ENCODE measurements around the gene TOGARAM2.

TOGARAM2 gene

GRCh38 chr2:29024882-29025430, 43.9 kb downstream of the TOGARAM2 start:
- no peak for DNase-seq

- no peak for DNase-seq
Observed at GRCh38 chr2:29025711-29026110, 44.6 kb downstream of the TOGARAM2 start.

- DNase-seq: no peak
Observed at GRCh38 chr2:29031046-29031445, 49.9 kb downstream of the TOGARAM2 start.

- no peak for DNase-seq
Observed at GRCh38 chr2:29032189-29032588, 51.1 kb downstream of the TOGARAM2 start.

GRCh38 chr2:29033172-29033571, 52.1 kb downstream of the TOGARAM2 start:
- no peak for DNase-seq

- DNase-seq: no peak
Observed at GRCh38 chr2:29033656-29034055, 52.6 kb downstream of the TOGARAM2 start.

- no peak for DNase-seq
Observed at GRCh38 chr2:29035016-29035745, 54.1 kb downstream of the TOGARAM2 start.

GRCh38 chr2:29039718-29040480, 58.8 kb downstream of the TOGARAM2 start:
- no peak for DNase-seq

- no peak for DNase-seq
Observed at GRCh38 chr2:29040552-29040951, 59.5 kb downstream of the TOGARAM2 start.

- DNase-seq: no peak
Observed at GRCh38 chr2:29041161-29041660, 60.1 kb downstream of the TOGARAM2 start.

GRCh38 chr2:29042561-29043075, 61.5 kb downstream of the TOGARAM2 start:
- peak; percentile 15 for DNase-seq

GRCh38 chr2:29044459-29044858, 63.4 kb downstream of the TOGARAM2 start:
- no peak for DNase-seq

GRCh38 chr2:29046321-29046720, 65.2 kb downstream of the TOGARAM2 start:
- no peak for DNase-seq

- no peak for DNase-seq
Observed at GRCh38 chr2:29047083-29047845, 66.2 kb downstream of the TOGARAM2 start.

- no peak for DNase-seq
Observed at GRCh38 chr2:29050591-29050990, 69.5 kb downstream of the TOGARAM2 start.

- no peak for DNase-seq
Observed at GRCh38 chr2:29051730-29052129, 70.6 kb downstream of the TOGARAM2 start.

GRCh38 chr2:29052807-29053206, 71.7 kb downstream of the TOGARAM2 start:
- no peak for DNase-seq

- DNase-seq: no peak
Observed at GRCh38 chr2:29053223-29053622, 72.1 kb downstream of the TOGARAM2 start.

- no peak for DNase-seq
Observed at GRCh38 chr2:29053670-29054400, 72.7 kb downstream of the TOGARAM2 start.

GRCh38 chr2:29054430-29054829, 73.3 kb downstream of the TOGARAM2 start:
- no peak for DNase-seq

- DNase-seq: no peak
Observed at GRCh38 chr2:29055601-29056000, 74.5 kb downstream of the TOGARAM2 start.

- no peak for DNase-seq
Observed at GRCh38 chr2:29056452-29056851, 75.4 kb downstream of the TOGARAM2 start.

Measured in OCI-M1 (cell line).